Activated T-helper 2 cell treated with anti-CD3 and anti-CD28 coated beads, Interferon-gamma antibody, Interleukin-2, Interleukin-4, amounts not matched to agents 10 μg/mL and 5 μg/mL and 100 μg/mL, durations not matched to agents 14 hours and 24 hours and 36 hours (primary cell): ENCODE results near the gene CXCR4. TPM values are rescaled to one million over a fixed set of nuclear protein-coding genes. Genes with fewer than 3 reads are reported as not detected.

Experiments used
- DNase-seq: peaks from one replicate; pipeline ENCODE4 v3.0.0; 2021; ENCODE audit warnings: low spot score
- H3K27ac Mint-ChIP-seq: one replicate; pipeline ENCODE4 v1.8.0; 2021; ENCODE audit warnings: mixed read lengths
- H3K27me3 Mint-ChIP-seq: one replicate; pipeline ENCODE4 v1.8.0; 2021; ENCODE audit warnings: low read depth, mixed read lengths
- H3K36me3 Mint-ChIP-seq: one replicate; pipeline ENCODE4 v1.8.0; 2021; ENCODE audit warnings: low read depth, mixed read lengths
- H3K4me1 Mint-ChIP-seq: one replicate; pipeline ENCODE4 v1.8.0; 2021; ENCODE audit warnings: low read depth, mixed read lengths
- H3K4me3 Mint-ChIP-seq: one replicate; pipeline ENCODE4 v1.8.0; 2021; ENCODE audit warnings: low read depth, mild to moderate bottlenecking, moderate library complexity, mixed read lengths
- H3K9me3 Mint-ChIP-seq: one replicate; pipeline ENCODE4 v1.8.0; 2021; ENCODE audit warnings: mixed read lengths
- intact Hi-C: fragments of 100-400 bp; cut with micrococcal nuclease; formaldehyde crosslinking; loops from one replicate; pipeline ENCODE4 v1.15.1; 2023
- total RNA-seq: library from RNA; stranded (reverse); gene quantifications from 2 replicates; pipeline ENCODE4 v1.2.3, GENCODE V29; 2022

CXCR4 gene
- total RNA-seq, 1 donor from 2014 or later, result 144 TPM

DNA sequence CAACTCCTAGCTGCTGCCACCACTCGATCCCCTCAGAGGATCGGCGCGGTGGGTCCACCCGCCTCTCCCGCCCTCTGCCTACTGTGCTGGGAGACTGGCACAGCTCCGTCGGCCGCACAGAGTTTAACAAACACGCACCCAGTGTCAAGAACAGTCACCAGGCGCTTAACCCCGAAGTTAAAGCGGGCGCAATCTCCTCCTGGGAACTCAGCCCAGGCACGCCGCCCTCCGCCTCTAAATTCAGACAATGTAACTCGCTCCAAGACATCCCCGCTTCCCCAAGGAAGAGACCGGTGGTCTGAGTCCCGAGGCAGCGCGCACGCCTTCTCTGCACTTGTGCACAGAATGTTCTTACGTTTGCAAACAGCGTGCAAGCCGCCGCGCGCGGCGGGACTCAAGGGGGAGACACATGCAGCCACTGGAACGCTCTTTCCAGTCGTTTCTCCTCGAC, 533 bp downstream of the CXCR4 start:
- H3K4me1 Mint-ChIP-seq, result peaks cover 52% of the 10 kb centered on the region
- peaks cover 20% of the 10 kb centered on the region for H3K27me3 Mint-ChIP-seq
- H3K27ac Mint-ChIP-seq, result peak overlapping the region; percentile 96
- H3K4me3 Mint-ChIP-seq, result peak overlapping the region; percentile 97
- no peaks in the 10 kb centered on the region for H3K9me3 Mint-ChIP-seq
- peaks cover 46% of the 10 kb centered on the region for H3K36me3 Mint-ChIP-seq
- DNase-seq, result peak; percentile 41
- intact Hi-C loops, result loop anchor here (2.0 to 10.0 kb wide), 5 partner anchors 105 to 1200 kb away; partner anchors contain the start of genes CCNT2, MCM6, RAB3GAP1 and UBXN4

DNA sequence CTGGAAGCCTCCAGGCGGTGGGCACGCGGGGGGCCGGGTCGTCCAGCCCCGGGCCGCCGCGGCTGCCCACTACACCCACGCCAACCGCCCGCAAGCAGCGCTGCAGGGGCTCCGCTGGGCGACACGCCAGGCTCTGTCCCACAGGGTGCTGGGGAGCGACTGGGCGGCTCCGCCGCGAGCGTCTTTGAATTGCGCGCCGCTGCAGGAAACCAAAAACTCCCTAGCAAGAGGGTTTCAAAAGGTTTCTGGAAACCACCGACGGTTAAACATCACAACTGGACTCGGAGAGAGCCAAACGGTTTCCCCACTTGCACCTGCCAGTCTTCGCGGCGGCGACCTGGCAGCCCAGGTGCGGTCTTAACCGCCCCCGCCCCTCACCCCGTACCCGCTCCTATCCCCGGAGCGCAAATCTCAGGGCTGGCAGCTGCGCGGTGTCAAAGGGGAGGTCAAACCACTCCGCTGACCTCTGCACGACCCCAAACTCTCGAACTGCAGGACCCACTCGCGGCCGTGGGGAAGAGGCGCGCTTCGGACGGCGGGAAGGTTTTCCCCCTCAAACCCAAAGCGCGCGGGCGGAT, 1.0 kb downstream of the CXCR4 start:
- H3K27me3 Mint-ChIP-seq, result peaks cover 20% of the 10 kb centered on the region
- intact Hi-C loops, result loop anchor here (1.0 to 10.0 kb wide), 8 partner anchors 60 to 1200 kb away; partner anchors contain the start of genes CCNT2, DARS1, MCM6 and RAB3GAP1
- peak; percentile 66 for DNase-seq
- peak overlapping the region; percentile 96 for H3K27ac Mint-ChIP-seq
- H3K36me3 Mint-ChIP-seq, result peaks cover 50% of the 10 kb centered on the region
- peak overlapping the region; percentile 97 for H3K4me3 Mint-ChIP-seq
- H3K9me3 Mint-ChIP-seq, result no peaks in the 10 kb centered on the region
- peaks cover 51% of the 10 kb centered on the region for H3K4me1 Mint-ChIP-seq

DNA sequence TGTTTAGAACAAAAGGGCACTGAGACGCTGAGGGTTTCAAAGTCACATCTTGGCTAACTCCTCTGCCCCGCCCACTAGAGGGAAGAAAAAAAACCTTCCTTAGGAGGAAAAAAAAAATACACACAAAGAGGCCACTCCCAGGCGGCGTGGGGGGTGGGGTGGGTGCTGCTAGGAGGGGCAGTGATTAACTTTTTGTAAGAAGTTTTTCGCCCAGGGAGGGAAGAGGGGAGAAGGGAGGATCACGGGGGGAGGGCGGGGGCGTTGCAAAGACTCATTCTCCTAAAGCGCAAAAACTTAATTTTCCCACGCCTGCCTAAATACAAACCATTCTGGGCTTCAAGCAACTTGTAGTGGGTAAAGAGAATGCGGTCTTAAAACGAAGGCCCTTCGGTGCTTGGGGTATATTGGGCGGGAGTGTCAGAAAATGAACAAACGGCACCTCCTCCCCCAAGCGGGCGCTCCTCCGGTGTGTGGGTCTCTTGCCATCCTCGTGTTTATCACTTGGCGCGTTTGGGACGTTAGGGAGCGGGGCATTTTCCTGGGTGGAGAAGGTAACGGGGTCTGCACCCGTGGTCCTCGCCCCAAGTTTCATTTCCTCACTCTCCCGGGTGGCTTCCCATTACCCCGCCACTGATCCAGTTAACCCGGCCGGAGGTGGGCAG, 1.7 kb downstream of the CXCR4 start:
- intact Hi-C loops, result loop anchor here (1.0 to 10.0 kb wide), 8 partner anchors 59 to 1199 kb away; partner anchors contain the start of genes CCNT2, DARS1, MCM6 and RAB3GAP1
- peaks cover 50% of the 10 kb centered on the region for H3K36me3 Mint-ChIP-seq

DNA sequence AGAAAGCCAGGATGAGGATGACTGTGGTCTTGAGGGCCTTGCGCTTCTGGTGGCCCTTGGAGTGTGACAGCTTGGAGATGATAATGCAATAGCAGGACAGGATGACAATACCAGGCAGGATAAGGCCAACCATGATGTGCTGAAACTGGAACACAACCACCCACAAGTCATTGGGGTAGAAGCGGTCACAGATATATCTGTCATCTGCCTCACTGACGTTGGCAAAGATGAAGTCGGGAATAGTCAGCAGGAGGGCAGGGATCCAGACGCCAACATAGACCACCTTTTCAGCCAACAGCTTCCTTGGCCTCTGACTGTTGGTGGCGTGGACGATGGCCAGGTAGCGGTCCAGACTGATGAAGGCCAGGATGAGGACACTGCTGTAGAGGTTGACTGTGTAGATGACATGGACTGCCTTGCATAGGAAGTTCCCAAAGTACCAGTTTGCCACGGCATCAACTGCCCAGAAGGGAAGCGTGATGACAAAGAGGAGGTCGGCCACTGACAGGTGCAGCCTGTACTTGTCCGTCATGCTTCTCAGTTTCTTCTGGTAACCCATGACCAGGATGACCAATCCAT, 2.7 kb downstream of the CXCR4 start:
- Mint-ChIP-seq H3K27me3 (peaks cover 6% of the 10 kb centered on the region), H3K36me3 (peaks cover 50% of the 10 kb centered on the region), H3K4me3 (peak overlapping the region; percentile 97), H3K9me3 (no peaks in the 10 kb centered on the region), H3K27ac (peak overlapping the region; percentile 48), H3K4me1 (peaks cover 44% of the 10 kb centered on the region)
- intact Hi-C loops, result loop anchor here (5.0 to 10.0 kb wide), 4 partner anchors 238 to 1198 kb away; partner anchors contain the start of genes CCNT2, MCM6, RAB3GAP1 and UBXN4
- DNase-seq, result no peak

More for the DNA sequence above, 1.7 kb downstream of the CXCR4 start:
- H3K4me1 Mint-ChIP-seq, result peaks cover 50% of the 10 kb centered on the region
- H3K27me3 Mint-ChIP-seq, result peaks cover 16% of the 10 kb centered on the region
- H3K4me3 Mint-ChIP-seq, result peak overlapping the region; percentile 97
- DNase-seq, result peak; percentile 53
- H3K9me3 Mint-ChIP-seq, result no peaks in the 10 kb centered on the region
- peak overlapping the region; percentile 74 for H3K27ac Mint-ChIP-seq

DNA sequence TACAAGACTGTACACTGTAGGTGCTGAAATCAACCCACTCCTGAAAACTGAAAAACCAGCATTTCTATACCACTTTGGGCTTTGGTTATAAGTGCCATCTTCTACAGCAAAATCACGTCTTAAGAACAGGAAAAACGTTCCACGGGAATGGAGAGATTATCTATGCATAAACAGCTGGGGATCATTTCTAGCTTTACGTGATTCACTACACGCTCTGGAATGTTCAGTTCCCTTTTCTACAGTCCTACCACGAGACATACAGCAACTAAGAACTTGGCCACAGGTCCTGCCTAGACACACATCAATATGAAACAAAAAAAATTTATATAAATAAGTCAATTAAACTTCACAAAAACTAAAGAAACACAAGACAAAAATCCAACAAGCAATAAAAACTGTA, 3.6 kb downstream of the CXCR4 start:
- Mint-ChIP-seq H3K27ac (no peak overlapping the region), H3K27me3 (no peaks in the 10 kb centered on the region), H3K9me3 (no peaks in the 10 kb centered on the region), H3K4me3 (peak overlapping the region; percentile 40), H3K36me3 (peaks cover 50% of the 10 kb centered on the region), H3K4me1 (peaks cover 39% of the 10 kb centered on the region)
- intact Hi-C loops, result loop anchor here (10.0 kb wide), 1 partner anchor 1060 kb away; the partner anchor contains the start of gene RAB3GAP1
- DNase-seq, result no peak

DNA sequence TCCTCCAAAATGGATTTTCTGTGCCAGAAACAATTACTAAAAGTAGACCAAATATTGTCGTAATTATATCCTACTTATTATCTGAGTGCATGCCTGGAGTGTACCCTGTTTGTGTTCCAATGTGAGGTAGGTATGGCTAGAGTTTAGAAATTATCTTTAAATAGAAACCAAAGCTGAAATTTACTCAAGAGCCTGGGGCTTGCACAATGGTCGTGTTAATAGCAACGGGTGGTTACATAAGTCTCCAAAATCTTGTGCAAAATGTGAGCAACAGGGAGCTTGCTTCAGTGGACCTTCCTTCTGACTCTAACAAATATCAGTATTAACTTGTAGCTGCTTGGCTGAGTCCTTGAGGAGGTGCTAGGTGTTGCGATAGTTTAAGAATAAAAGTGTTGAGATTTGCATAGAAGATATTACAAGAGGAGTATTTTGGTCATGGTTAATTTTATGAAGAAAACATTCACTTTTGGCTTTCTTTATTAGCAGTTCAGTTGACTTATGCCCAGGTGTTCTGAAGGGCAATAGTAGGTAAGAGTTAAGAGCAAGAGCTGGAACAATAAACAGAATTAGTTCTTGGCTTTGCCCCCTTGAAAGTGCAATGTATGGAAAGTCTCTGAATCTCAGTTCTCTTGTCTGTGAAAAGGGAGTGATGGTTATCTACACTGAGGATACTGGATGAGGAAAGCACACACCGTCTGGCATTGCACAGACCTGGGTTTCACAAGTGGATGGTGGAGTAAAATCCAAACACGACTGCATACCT, 4.6 kb downstream of the CXCR4 start:
- intact Hi-C loops, result loop anchor here (10.0 kb wide), 1 partner anchor 1059 kb away; the partner anchor contains the start of gene RAB3GAP1
- Mint-ChIP-seq H3K27ac (no peak overlapping the region), H3K9me3 (no peaks in the 10 kb centered on the region), H3K27me3 (no peaks in the 10 kb centered on the region), H3K4me3 (peak overlapping the region; percentile 7), H3K4me1 (peaks cover 38% of the 10 kb centered on the region), H3K36me3 (peaks cover 50% of the 10 kb centered on the region)
- DNase-seq, result no peak

DNA sequence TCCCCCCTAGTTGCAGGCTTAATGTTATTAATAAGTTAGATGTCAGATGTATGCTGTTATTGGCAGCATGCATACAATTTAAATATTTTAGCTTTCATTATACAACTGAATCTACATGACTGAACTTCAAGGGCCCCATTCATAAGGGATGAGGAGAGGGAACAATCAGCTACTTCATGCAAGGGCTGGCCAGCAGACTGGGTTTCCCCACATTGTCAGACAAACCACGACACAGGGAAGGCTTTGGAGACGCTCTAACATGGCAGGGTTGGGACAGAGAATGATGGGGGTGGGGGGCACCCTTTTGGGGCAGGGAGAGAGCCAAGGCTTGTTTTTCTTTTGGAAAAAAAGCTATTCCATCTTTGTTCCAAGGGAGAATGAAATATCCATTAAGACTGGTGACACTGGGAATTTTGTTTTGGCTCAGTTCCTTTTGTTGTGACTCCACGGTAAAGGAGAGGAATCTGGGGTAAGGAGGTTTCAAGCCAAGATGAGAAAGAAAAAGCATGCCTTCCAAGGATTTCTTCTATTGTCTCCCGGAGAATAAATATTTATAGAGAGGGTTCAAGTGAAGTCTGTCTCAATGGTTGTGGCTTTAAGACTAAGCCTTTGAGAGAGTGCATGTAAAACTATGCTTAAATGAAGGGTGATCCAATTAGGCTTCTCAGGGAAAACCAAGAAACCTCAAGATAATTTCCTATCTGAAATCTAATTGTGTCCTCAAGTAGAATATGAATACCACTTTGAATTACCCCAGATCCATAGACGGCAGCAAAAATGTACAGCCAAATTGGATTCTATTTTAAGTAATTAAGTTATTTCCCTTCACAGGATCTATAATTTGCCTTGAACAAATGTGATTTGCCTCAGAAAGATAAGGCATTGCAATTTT, 5.4 kb downstream of the CXCR4 start:
- Mint-ChIP-seq H3K36me3 (peaks cover 50% of the 10 kb centered on the region), H3K27me3 (no peaks in the 10 kb centered on the region), H3K4me3 (no peak overlapping the region), H3K9me3 (no peaks in the 10 kb centered on the region), H3K4me1 (peaks cover 38% of the 10 kb centered on the region), H3K27ac (no peak overlapping the region)
- intact Hi-C loops, result loop anchor here (10.0 kb wide), 1 partner anchor 1058 kb away; the partner anchor contains the start of gene RAB3GAP1
- DNase-seq, result no peak

DNA sequence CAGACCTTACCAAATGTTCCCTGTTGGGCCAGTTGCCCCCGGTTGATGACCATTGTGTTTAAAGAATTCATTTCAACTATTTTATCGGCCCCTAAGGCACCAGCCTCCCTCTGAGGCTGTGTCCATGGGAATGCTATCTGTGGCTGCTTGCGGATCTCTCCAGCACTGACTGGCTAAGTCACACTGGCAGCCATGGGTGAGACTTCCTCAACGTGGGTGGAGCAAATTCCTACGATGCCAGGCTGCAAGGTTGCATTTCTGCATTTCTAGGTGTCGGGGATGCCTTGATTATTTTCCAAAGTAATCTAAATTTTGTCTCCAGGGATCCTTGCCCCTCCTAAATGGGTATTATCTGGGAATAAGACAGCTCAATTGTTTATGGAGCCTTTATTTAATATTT, 6.2 kb downstream of the CXCR4 start:
- Mint-ChIP-seq H3K27me3 (no peaks in the 10 kb centered on the region), H3K36me3 (peaks cover 44% of the 10 kb centered on the region), H3K4me3 (no peak overlapping the region), H3K9me3 (no peaks in the 10 kb centered on the region), H3K27ac (no peak overlapping the region), H3K4me1 (peaks cover 38% of the 10 kb centered on the region)
- intact Hi-C loops, result loop anchor here (2.0 to 10.0 kb wide), 2 partner anchors 15 to 1057 kb away; partner anchors contain the start of gene RAB3GAP1
- DNase-seq, result no peak

DNA sequence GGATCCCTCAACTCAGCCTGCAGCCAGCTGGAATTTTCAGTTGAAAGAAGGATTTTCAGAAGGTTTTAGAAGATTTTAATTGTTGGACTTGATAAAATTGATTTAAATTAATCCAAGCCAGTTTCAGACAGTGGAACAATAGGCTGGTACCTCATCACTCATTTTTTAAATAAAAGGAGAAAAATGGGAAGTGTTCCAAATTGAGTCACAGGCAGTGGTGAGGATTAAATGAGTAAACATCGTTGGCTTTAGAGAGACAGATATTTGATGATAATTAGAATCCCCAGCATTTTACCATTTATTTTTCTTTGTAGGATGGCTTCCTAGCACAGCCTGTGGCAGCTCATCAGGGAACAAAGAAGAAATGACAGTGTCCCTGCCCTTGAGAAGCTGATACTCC, 7.4 kb downstream of the CXCR4 start:
- Mint-ChIP-seq H3K4me3 (no peak overlapping the region), H3K9me3 (no peaks in the 10 kb centered on the region), H3K27ac (no peak overlapping the region), H3K36me3 (peaks cover 34% of the 10 kb centered on the region), H3K4me1 (peaks cover 33% of the 10 kb centered on the region), H3K27me3 (no peaks in the 10 kb centered on the region)
- DNase-seq, result no peak
- intact Hi-C loops, result loop anchor here (2.0 to 10.0 kb wide), 2 partner anchors 14 to 1056 kb away; partner anchors contain the start of gene RAB3GAP1

DNA sequence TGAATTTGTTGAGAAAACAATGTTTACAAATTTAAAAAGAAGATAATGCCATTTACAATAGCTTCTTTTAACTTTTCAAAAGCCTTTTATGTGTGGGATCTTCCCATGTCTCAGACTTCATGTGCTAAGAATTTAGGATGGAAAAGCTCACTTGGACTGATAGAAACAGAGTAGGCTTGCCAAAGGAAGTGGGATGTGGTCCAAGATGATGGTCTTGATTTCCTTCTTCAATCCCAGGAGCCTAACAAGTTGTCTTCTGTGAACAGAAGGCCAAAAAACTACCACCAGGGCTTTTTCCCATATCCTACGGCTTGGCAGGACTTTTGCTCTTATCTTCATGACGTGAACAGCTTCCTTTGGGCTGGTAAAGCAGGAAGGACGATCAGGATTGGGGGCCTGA, 9.5 kb downstream of the CXCR4 start:
- Mint-ChIP-seq H3K27ac (no peak overlapping the region), H3K9me3 (no peaks in the 10 kb centered on the region), H3K27me3 (no peaks in the 10 kb centered on the region), H3K36me3 (peaks cover 14% of the 10 kb centered on the region), H3K4me1 (peaks cover 15% of the 10 kb centered on the region), H3K4me3 (no peak overlapping the region)
- DNase-seq, result no peak
- intact Hi-C loops, result no loop called here
